Esophagus muscularis mucosa (tissue), 3 donors: ENCODE results near the gene EHMT2.

Experiments used
- POLR2A ChIP-seq: fragments of 450-650 bp; IDR thresholded peaks from one replicate; pipeline ENCODE4 v1.6.1; 2017; ENCODE audit warnings: antibody characterized with exemption, moderate library complexity, mild to moderate bottlenecking, low read depth
- POLR2AphosphoS5 ChIP-seq, 2 donors: sonication (generic); formaldehyde crosslinking; IDR thresholded peaks; one replicate each; pipeline ENCODE4 v1.6.1; 2017; ENCODE audit warnings: antibody characterized with exemption in 2 of 2
- TF ChIP-seq, protein P1 (sequence below), 3 experiments: fragments of 200-600 bp in 2 of 3; fragments of 450-650 bp in 1 of 3; sonication (generic) in 2 of 3; IDR thresholded peaks; one replicate each; pipeline ENCODE4 v1.5.1; 2017 to 2019; ENCODE audit warnings: antibody characterized with exemption in 3 of 3, mild to moderate bottlenecking in 2 of 3, moderate library complexity in 1 of 3

DNA sequence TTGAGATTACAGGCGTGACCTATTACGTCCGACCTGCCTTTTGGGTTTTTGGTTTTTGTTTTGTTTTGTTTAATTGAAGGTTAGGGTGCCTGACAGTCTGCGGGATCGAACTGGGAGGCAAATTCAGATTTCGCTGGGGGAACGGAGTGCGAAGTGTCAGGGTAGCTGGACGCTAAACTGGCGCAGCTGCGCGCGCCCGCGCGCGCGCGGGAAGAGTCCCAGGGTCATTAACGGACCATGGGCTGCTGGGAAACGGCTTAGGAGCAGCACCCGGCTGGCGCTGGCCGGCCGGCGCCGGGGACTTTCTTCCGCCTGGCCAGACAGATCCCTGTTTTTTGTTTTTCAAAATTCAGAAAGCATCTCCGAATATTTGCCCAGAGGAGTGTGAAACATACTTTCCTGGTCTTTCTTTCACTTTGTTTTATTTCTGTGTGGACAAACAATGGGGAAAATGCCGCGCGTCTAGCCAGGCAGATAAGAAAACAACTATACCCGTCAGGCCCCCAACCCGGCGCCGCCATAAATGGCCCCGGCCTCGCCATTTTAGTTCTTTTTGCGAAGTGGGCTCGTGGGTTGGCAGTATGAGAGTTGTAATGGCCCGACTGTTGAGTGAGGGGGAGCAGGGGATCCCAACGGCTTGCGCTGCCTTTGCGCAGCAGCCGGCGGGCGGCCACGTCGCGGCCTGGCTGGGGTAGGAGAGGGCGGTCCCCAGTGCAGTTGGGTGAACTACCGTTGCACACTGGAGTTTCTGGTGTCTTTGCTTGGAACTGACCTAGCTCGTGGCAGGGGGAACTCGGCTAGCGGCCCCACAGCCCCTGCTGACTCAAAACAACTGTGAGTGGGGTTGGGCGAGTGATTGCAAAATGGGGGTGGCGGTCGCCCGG is 62.9 kb downstream of the EHMT2 start:
- TF ChIP-seq POLR2A (peak; percentile 52), POLR2AphosphoS5 (IDR thresholded peaks at IDR 0.05) (peak; percentile 65 to 75)
- TF ChIP-seq, protein P1, sequence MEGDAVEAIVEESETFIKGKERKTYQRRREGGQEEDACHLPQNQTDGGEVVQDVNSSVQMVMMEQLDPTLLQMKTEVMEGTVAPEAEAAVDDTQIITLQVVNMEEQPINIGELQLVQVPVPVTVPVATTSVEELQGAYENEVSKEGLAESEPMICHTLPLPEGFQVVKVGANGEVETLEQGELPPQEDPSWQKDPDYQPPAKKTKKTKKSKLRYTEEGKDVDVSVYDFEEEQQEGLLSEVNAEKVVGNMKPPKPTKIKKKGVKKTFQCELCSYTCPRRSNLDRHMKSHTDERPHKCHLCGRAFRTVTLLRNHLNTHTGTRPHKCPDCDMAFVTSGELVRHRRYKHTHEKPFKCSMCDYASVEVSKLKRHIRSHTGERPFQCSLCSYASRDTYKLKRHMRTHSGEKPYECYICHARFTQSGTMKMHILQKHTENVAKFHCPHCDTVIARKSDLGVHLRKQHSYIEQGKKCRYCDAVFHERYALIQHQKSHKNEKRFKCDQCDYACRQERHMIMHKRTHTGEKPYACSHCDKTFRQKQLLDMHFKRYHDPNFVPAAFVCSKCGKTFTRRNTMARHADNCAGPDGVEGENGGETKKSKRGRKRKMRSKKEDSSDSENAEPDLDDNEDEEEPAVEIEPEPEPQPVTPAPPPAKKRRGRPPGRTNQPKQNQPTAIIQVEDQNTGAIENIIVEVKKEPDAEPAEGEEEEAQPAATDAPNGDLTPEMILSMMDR (IDR thresholded peaks at IDR 0.05) = peak in 1 of 3 experiments; percentile 15
